ENCODE data around the gene AOPEP. TPM values are rescaled to one million over a fixed set of nuclear protein-coding genes. Genes with fewer than 3 reads are reported as not detected.

AOPEP gene
- total RNA-seq, 1 donor from 2014 or later = 79.7 TPM

- Histone ChIP-seq H3K9me3 (no peaks in the 10 kb centered on the region), H3K4me3 (no peak overlapping the region), H3K27me3 (no peaks in the 10 kb centered on the region), H3K27ac (no peak overlapping the region), H3K4me1 (peaks cover 33% of the 10 kb centered on the region), H3K36me3 (no peaks in the 10 kb centered on the region)
- DNase-seq (no peak), ATAC-seq (no peak)
- no peak for TF ChIP-seq CTCF (IDR thresholded peaks at IDR 0.05)
- intact Hi-C loops (cut with DNase I) = no loop called here
Measured at GRCh38 chr9:94916956-94917355, 190.5 kb downstream of the AOPEP start.

- ATAC-seq (no peak), DNase-seq (no peak)
- no peaks in the 10 kb centered on the region for H3K27me3 ChIP-seq
- no peak overlapping the region for H3K4me3 ChIP-seq
- TF ChIP-seq CTCF (IDR thresholded peaks at IDR 0.05) = no peak
- H3K4me1 ChIP-seq = peaks cover 45% of the 10 kb centered on the region
- H3K27ac ChIP-seq = no peak overlapping the region
- no peaks in the 10 kb centered on the region for H3K36me3 ChIP-seq
- no peaks in the 10 kb centered on the region for H3K9me3 ChIP-seq
- intact Hi-C loops (cut with DNase I) = no loop called here
Measured at GRCh38 chr9:94918038-94918753, 191.7 kb downstream of the AOPEP start.

GRCh38 chr9:94919376-94920098 is 193.0 kb downstream of the AOPEP start:
- intact Hi-C loops (cut with DNase I) = no loop called here
- Histone ChIP-seq H3K4me3 (no peak overlapping the region), H3K9me3 (no peaks in the 10 kb centered on the region), H3K4me1 (peaks cover 44% of the 10 kb centered on the region), H3K27me3 (no peaks in the 10 kb centered on the region), H3K27ac (peak overlapping the region; percentile 87), H3K36me3 (no peaks in the 10 kb centered on the region)
- peak; percentile 73 for DNase-seq
- no peak for TF ChIP-seq CTCF (IDR thresholded peaks at IDR 0.05)
- ATAC-seq = peak; percentile 28

GRCh38 chr9:94920420-94921091 is 194.1 kb downstream of the AOPEP start:
- Histone ChIP-seq H3K9me3 (no peaks in the 10 kb centered on the region), H3K27me3 (no peaks in the 10 kb centered on the region), H3K4me3 (no peak overlapping the region), H3K36me3 (no peaks in the 10 kb centered on the region), H3K4me1 (peaks cover 41% of the 10 kb centered on the region), H3K27ac (peak overlapping the region; percentile 87)
- TF ChIP-seq CTCF (IDR thresholded peaks at IDR 0.05) = no peak
- ATAC-seq (peak; percentile 63), DNase-seq (peak; percentile 81)
- intact Hi-C loops (cut with DNase I) = no loop called here

- DNase-seq (no peak), ATAC-seq (no peak)
- Histone ChIP-seq H3K27me3 (no peaks in the 10 kb centered on the region), H3K4me1 (peaks cover 42% of the 10 kb centered on the region), H3K9me3 (no peaks in the 10 kb centered on the region), H3K36me3 (no peaks in the 10 kb centered on the region), H3K4me3 (no peak overlapping the region), H3K27ac (peak overlapping the region; percentile 87)
- intact Hi-C loops (cut with DNase I) = no loop called here
- no peak for TF ChIP-seq CTCF (IDR thresholded peaks at IDR 0.05)
Measured at GRCh38 chr9:94921092-94921471, 194.6 kb downstream of the AOPEP start.

Data from upper lobe of right lung (tissue), 1 donor.